DND-41 (cell line): ENCODE data around the gene PIGBOS1.

Experiments used
- ATAC-seq: fragments of 200-7000 bp; cut with Tn5 transposase; 3 replicates; pipeline ENCODE4 v1.9.1; 2021; ENCODE audit warnings: low read depth; ENCODE audit not compliant: insufficient read depth
- DNase-seq: peaks from one replicate; pipeline ENCODE4 v3.0.0-alpha.2; 2020
- H2AFZ ChIP-seq: 2 replicates; pipeline ENCODE4 v1.6.0; 2012; ENCODE audit warnings: low read depth, low read length
- H3K27ac ChIP-seq: 2 replicates; pipeline ENCODE4 v1.5.1; 2012; ENCODE audit warnings: low read length, inconsistent platforms
- H3K27me3 ChIP-seq: fragments of 200-600 bp; sonication (generic); 2 replicates; pipeline ENCODE4 v1.6.0; 2012; ENCODE audit warnings: low read length, mild to moderate bottlenecking, inconsistent platforms; ENCODE audit not compliant: insufficient read depth, poor library complexity
- H3K36me3 ChIP-seq: 2 replicates; pipeline ENCODE4 v1.5.1; 2012; ENCODE audit warnings: low read length, inconsistent platforms; ENCODE audit not compliant: insufficient read depth
- H3K4me1 ChIP-seq: 2 replicates; pipeline ENCODE4 v1.5.1; 2012; ENCODE audit warnings: mild to moderate bottlenecking, low read length; ENCODE audit not compliant: insufficient read depth
- H3K4me2 ChIP-seq: 2 replicates; pipeline ENCODE4 v1.6.0; 2012; ENCODE audit warnings: mild to moderate bottlenecking, moderate library complexity, low read length, inconsistent platforms; ENCODE audit not compliant: insufficient read depth
- H3K4me3 ChIP-seq, 2 experiments: fragments of 200-600 bp in 1 of 2; shearing (Covaris generic) in 1 of 2; 2 replicates each; pipeline ENCODE4 v1.5.1; 2012 to 2016; ENCODE audit warnings: inconsistent platforms in 2 of 2, low read length in 2 of 2, mild to moderate bottlenecking in 2 of 2, low read depth in 1 of 2, moderate library complexity in 1 of 2
- H3K79me2 ChIP-seq: 2 replicates; pipeline ENCODE4 v1.6.0; 2012; ENCODE audit warnings: low read length, inconsistent platforms; ENCODE audit not compliant: insufficient read depth
- H3K9ac ChIP-seq: 2 replicates; pipeline ENCODE4 v1.6.0; 2012; ENCODE audit warnings: low read depth, mild to moderate bottlenecking, inconsistent platforms, low read length, moderate library complexity
- H3K9me3 ChIP-seq: 2 replicates; pipeline ENCODE4 v1.5.1; 2012; ENCODE audit warnings: low read length, moderate library complexity, mild to moderate bottlenecking, inconsistent platforms; ENCODE audit not compliant: insufficient read depth, severe bottlenecking
- H4K20me1 ChIP-seq: 2 replicates; pipeline ENCODE4 v1.6.0; 2012; ENCODE audit warnings: low read length; ENCODE audit not compliant: insufficient read depth
- EZH2 ChIP-seq: IDR thresholded peaks from 3 replicates; pipeline ENCODE4 v1.6.1; 2012; ENCODE audit warnings: borderline replicate concordance, low read depth, mild to moderate bottlenecking, moderate library complexity, low read length, inconsistent platforms; ENCODE audit not compliant: severe bottlenecking
- TF ChIP-seq, protein P1 (sequence below): IDR thresholded peaks from 2 replicates; pipeline ENCODE4 v1.5.1; 2012; ENCODE audit warnings: borderline replicate concordance, low read length, moderate library complexity, mild to moderate bottlenecking; ENCODE audit not compliant: poor library complexity, severe bottlenecking; ENCODE audit errors: extremely low read depth

PIGBOS1 gene

DNA sequence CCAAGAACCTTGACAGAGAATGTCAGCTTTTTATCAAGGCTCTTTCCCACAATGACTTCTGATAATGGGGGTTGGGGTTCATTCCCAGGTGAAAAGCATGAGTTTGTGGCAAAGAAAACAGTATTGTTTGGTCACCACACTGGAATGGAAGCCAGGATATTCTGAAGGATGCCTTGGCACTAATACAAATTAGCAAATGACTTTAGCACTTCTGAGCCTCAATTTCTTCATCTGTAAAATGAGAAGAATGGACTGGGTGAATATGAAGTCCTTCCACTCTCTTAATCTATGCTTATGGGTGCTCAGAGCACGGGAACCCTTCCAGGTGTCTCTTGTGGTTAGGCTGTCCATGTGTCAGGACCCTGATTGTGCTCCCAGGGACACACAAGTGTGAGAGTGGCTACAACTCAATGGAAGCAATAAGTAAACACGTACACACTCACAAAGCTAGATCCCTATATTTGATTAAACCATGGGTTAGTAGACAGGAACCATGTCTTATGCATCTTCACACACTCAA is 50.7 kb downstream of the PIGBOS1 start:
- no peak overlapping the region for H3K4me2 ChIP-seq
- no peak overlapping the region for H3K27ac ChIP-seq
- ATAC-seq (no peak), DNase-seq (no peak)
- TF ChIP-seq EZH2 = no peak
- TF ChIP-seq, protein P1, sequence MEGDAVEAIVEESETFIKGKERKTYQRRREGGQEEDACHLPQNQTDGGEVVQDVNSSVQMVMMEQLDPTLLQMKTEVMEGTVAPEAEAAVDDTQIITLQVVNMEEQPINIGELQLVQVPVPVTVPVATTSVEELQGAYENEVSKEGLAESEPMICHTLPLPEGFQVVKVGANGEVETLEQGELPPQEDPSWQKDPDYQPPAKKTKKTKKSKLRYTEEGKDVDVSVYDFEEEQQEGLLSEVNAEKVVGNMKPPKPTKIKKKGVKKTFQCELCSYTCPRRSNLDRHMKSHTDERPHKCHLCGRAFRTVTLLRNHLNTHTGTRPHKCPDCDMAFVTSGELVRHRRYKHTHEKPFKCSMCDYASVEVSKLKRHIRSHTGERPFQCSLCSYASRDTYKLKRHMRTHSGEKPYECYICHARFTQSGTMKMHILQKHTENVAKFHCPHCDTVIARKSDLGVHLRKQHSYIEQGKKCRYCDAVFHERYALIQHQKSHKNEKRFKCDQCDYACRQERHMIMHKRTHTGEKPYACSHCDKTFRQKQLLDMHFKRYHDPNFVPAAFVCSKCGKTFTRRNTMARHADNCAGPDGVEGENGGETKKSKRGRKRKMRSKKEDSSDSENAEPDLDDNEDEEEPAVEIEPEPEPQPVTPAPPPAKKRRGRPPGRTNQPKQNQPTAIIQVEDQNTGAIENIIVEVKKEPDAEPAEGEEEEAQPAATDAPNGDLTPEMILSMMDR = no peak
- H3K4me3 ChIP-seq = no peak overlapping the region
- no peaks in the 10 kb centered on the region for H3K9me3 ChIP-seq
- no peak overlapping the region for H2AFZ ChIP-seq
- no peaks in the 10 kb centered on the region for H3K36me3 ChIP-seq
- no peak overlapping the region for H3K9ac ChIP-seq
- H3K4me1 ChIP-seq = no peaks in the 10 kb centered on the region
- no peaks in the 10 kb centered on the region for H4K20me1 ChIP-seq
- 0 out of 2 replicates have a peak, but pooled peaks cover 2% of the 10 kb centered on the region for H3K79me2 ChIP-seq
- no peaks in the 10 kb centered on the region for H3K27me3 ChIP-seq

DNA sequence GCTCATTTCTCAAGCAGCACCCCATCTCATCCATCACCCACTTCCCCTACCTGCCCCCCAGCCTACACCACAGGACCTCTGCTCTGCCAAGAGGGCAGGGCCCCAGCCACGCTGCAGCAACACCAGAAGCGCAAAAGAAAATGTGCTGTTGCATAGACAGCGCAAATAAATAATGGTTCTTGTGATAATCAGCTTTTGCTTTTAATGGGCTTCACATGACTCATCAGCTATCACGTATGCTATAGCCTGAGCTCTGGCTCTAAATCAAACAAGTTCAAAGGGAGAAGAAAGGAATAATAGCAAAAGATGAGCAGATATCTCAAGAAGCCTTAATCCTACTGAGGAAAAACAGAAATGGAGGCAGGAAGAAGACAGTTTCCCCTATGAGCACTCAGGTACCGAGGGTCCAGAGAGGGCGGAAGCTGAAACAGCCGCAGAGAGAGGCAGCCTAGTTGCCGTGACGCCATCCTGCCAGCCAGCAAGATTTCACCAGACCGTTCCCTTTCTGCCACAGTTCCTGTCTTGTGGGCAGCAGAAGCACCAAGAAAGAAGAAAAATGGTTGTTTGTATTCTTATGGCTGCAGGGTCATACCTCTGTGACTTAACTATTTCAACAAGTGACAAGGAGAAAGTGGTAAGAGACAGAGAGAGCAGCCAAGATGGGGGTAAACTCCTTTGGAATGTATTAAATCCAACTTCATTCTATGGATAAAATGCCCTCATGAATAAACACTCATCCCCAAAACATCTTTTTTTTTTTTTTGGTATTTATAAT is 51.3 kb downstream of the PIGBOS1 start:
- H4K20me1 ChIP-seq = no peaks in the 10 kb centered on the region
- H3K27me3 ChIP-seq = no peaks in the 10 kb centered on the region
- TF ChIP-seq EZH2 = no peak
- TF ChIP-seq, protein P1 = no peak
- H3K4me3 ChIP-seq = no peak overlapping the region
- H3K4me2 ChIP-seq = no peak overlapping the region
- no peaks in the 10 kb centered on the region for H3K4me1 ChIP-seq
- H2AFZ ChIP-seq = no peak overlapping the region
- no peaks in the 10 kb centered on the region for H3K36me3 ChIP-seq
- ATAC-seq (no peak), DNase-seq (no peak)
- no peaks in the 10 kb centered on the region for H3K9me3 ChIP-seq
- H3K79me2 ChIP-seq = no peaks in the 10 kb centered on the region
- no peak overlapping the region for H3K9ac ChIP-seq
- H3K27ac ChIP-seq = no peak overlapping the region
